HepG2 (cell line): ENCODE data around the gene THADA. TPM values are rescaled to one million over a fixed set of nuclear protein-coding genes. Genes with fewer than 3 reads are reported as not detected.
A peak's percentile ranks its signal among the peaks of the same experiment; 100 is the strongest.

Source experiments
- KAT7 ChIP-seq: IDR thresholded peaks from 2 replicates; pipeline ENCODE4 v1.6.1; 2018; ENCODE audit warnings: borderline replicate concordance, missing compliant biosample characterization
- KMT2A ChIP-seq: sonication (generic); formaldehyde crosslinking; IDR thresholded peaks from 2 replicates; pipeline ENCODE4 v1.4.0; 2020; ENCODE audit warnings: missing genetic modification reagents
- ZNF274 ChIP-seq: sonication (generic); formaldehyde crosslinking; IDR thresholded peaks from 2 replicates; pipeline ENCODE4 v1.5.1; 2020; ENCODE audit warnings: mild to moderate bottlenecking, missing genetic modification reagents
- ZNF678 ChIP-seq: sonication (generic); formaldehyde crosslinking; IDR thresholded peaks from 2 replicates; pipeline ENCODE4 v1.4.0; 2020; ENCODE audit warnings: mild to moderate bottlenecking, missing genetic modification reagents
- ZNF816 ChIP-seq: sonication (generic); formaldehyde crosslinking; IDR thresholded peaks from 2 replicates; pipeline ENCODE4 v1.8.0; 2022; ENCODE audit warnings: missing genetic modification reagents, mild to moderate bottlenecking, borderline replicate concordance
- polyA plus RNA-seq, 8 experiments: library from polyadenylated mRNA; depleted of rRNA in 3 of 8; stranded (reverse) in 7 of 8; unstranded in 1 of 8; fragments of >200 nt; fragmentation: Illumina TruSeq in 4 of 8; extraction: Trizol in 4 of 8; gene quantifications; 2 replicates each; pipeline versions ENCODE4 v1.2.1 to v1.2.3, GENCODE V29; 2011 to 2016; ENCODE audit warnings: low read depth in 4 of 8, missing spikeins in 1 of 8, mixed read lengths in 1 of 8; ENCODE audit not compliant: insufficient read depth in 1 of 8
- total RNA-seq, 5 experiments: library from RNA; depleted of rRNA; stranded (reverse); fragments of >200 nt; fragmentation: Illumina TruSeq; extraction: Trizol; gene quantifications; 2 replicates each; pipeline ENCODE4 v1.2.3, GENCODE V29; 2016; ENCODE audit warnings: low read depth in 1 of 5
- TF ChIP-seq, protein P1 (sequence below): sonication (generic); formaldehyde crosslinking; IDR thresholded peaks from 2 replicates; pipeline ENCODE4 v1.8.1; 2022; ENCODE audit warnings: mild to moderate bottlenecking, missing genetic modification reagents
- TF ChIP-seq, protein P2 (sequence below): sonication (generic); formaldehyde crosslinking; IDR thresholded peaks from 2 replicates; pipeline ENCODE4 v1.5.0; 2020; ENCODE audit warnings: mild to moderate bottlenecking, missing genetic modification reagents
- TF ChIP-seq, protein P3 (sequence below): IDR thresholded peaks from 2 replicates; pipeline ENCODE4 v1.6.1; 2016; ENCODE audit warnings: low read depth, missing genetic modification reagents, missing compliant biosample characterization
- TF ChIP-seq, protein P4 (sequence below): sonication (generic); formaldehyde crosslinking; IDR thresholded peaks from 2 replicates; pipeline ENCODE4 v1.4.0; 2020; ENCODE audit warnings: missing genetic modification reagents
- TF ChIP-seq, protein P5 (sequence below): sonication (generic); formaldehyde crosslinking; IDR thresholded peaks from 2 replicates; pipeline ENCODE4 v1.4.0; 2020; ENCODE audit warnings: missing genetic modification reagents, borderline replicate concordance
- TF ChIP-seq, protein P6 (sequence below): sonication (generic); formaldehyde crosslinking; IDR thresholded peaks from 2 replicates; pipeline ENCODE4 v1.4.0; 2020; ENCODE audit warnings: missing genetic modification reagents, mild to moderate bottlenecking, borderline replicate concordance

Gene THADA
- total and polyA plus RNA-seq, 2 of the 13 experiments (the other 11 are each of a cell fraction or from before 2014, with no cell fraction given), result 12.7 to 21.7 TPM

DNA sequence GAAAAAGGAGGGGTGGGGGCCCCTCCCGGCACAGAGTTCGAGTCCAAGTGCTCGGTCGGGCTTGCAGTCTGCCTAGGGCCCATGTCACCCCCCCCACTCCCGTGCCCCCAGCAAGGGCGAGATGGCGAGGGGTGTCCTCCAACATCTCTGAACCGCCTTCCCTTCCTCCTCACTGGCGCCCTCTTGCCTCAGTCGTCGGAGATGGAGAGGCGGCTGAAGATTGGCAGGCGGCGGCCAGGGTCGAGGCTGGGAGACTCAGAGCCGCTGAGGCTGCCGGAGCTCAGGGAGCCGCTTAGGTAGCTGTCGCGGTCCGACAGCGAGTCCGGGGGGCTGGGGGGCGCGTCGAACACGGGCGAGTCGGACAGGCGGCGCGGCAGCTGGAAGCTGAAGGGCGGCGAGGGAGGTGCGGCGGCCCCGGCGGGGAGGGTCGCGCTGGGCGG lies 371.7 kb downstream of the THADA start (continued):
- TF ChIP-seq, protein P1, sequence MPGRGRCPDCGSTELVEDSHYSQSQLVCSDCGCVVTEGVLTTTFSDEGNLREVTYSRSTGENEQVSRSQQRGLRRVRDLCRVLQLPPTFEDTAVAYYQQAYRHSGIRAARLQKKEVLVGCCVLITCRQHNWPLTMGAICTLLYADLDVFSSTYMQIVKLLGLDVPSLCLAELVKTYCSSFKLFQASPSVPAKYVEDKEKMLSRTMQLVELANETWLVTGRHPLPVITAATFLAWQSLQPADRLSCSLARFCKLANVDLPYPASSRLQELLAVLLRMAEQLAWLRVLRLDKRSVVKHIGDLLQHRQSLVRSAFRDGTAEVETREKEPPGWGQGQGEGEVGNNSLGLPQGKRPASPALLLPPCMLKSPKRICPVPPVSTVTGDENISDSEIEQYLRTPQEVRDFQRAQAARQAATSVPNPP, result peak; percentile 1; the same call in 1 of the 2 replicates
- peak; percentile 95 for TF ChIP-seq KMT2A (CRISPR knock-in tag)
- TF ChIP-seq, protein P2, sequence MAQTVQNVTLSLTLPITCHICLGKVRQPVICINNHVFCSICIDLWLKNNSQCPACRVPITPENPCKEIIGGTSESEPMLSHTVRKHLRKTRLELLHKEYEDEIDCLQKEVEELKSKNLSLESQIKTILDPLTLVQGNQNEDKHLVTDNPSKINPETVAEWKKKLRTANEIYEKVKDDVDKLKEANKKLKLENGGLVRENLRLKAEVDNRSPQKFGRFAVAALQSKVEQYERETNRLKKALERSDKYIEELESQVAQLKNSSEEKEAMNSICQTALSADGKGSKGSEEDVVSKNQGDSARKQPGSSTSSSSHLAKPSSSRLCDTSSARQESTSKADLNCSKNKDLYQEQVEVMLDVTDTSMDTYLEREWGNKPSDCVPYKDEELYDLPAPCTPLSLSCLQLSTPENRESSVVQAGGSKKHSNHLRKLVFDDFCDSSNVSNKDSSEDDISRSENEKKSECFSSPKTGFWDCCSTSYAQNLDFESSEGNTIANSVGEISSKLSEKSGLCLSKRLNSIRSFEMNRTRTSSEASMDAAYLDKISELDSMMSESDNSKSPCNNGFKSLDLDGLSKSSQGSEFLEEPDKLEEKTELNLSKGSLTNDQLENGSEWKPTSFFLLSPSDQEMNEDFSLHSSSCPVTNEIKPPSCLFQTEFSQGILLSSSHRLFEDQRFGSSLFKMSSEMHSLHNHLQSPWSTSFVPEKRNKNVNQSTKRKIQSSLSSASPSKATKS, result no peak
- TF ChIP-seq, protein P3, sequence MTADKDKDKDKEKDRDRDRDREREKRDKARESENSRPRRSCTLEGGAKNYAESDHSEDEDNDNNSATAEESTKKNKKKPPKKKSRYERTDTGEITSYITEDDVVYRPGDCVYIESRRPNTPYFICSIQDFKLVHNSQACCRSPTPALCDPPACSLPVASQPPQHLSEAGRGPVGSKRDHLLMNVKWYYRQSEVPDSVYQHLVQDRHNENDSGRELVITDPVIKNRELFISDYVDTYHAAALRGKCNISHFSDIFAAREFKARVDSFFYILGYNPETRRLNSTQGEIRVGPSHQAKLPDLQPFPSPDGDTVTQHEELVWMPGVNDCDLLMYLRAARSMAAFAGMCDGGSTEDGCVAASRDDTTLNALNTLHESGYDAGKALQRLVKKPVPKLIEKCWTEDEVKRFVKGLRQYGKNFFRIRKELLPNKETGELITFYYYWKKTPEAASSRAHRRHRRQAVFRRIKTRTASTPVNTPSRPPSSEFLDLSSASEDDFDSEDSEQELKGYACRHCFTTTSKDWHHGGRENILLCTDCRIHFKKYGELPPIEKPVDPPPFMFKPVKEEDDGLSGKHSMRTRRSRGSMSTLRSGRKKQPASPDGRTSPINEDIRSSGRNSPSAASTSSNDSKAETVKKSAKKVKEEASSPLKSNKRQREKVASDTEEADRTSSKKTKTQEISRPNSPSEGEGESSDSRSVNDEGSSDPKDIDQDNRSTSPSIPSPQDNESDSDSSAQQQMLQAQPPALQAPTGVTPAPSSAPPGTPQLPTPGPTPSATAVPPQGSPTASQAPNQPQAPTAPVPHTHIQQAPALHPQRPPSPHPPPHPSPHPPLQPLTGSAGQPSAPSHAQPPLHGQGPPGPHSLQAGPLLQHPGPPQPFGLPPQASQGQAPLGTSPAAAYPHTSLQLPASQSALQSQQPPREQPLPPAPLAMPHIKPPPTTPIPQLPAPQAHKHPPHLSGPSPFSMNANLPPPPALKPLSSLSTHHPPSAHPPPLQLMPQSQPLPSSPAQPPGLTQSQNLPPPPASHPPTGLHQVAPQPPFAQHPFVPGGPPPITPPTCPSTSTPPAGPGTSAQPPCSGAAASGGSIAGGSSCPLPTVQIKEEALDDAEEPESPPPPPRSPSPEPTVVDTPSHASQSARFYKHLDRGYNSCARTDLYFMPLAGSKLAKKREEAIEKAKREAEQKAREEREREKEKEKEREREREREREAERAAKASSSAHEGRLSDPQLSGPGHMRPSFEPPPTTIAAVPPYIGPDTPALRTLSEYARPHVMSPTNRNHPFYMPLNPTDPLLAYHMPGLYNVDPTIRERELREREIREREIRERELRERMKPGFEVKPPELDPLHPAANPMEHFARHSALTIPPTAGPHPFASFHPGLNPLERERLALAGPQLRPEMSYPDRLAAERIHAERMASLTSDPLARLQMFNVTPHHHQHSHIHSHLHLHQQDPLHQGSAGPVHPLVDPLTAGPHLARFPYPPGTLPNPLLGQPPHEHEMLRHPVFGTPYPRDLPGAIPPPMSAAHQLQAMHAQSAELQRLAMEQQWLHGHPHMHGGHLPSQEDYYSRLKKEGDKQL, result no peak
- TF ChIP-seq, protein P4, sequence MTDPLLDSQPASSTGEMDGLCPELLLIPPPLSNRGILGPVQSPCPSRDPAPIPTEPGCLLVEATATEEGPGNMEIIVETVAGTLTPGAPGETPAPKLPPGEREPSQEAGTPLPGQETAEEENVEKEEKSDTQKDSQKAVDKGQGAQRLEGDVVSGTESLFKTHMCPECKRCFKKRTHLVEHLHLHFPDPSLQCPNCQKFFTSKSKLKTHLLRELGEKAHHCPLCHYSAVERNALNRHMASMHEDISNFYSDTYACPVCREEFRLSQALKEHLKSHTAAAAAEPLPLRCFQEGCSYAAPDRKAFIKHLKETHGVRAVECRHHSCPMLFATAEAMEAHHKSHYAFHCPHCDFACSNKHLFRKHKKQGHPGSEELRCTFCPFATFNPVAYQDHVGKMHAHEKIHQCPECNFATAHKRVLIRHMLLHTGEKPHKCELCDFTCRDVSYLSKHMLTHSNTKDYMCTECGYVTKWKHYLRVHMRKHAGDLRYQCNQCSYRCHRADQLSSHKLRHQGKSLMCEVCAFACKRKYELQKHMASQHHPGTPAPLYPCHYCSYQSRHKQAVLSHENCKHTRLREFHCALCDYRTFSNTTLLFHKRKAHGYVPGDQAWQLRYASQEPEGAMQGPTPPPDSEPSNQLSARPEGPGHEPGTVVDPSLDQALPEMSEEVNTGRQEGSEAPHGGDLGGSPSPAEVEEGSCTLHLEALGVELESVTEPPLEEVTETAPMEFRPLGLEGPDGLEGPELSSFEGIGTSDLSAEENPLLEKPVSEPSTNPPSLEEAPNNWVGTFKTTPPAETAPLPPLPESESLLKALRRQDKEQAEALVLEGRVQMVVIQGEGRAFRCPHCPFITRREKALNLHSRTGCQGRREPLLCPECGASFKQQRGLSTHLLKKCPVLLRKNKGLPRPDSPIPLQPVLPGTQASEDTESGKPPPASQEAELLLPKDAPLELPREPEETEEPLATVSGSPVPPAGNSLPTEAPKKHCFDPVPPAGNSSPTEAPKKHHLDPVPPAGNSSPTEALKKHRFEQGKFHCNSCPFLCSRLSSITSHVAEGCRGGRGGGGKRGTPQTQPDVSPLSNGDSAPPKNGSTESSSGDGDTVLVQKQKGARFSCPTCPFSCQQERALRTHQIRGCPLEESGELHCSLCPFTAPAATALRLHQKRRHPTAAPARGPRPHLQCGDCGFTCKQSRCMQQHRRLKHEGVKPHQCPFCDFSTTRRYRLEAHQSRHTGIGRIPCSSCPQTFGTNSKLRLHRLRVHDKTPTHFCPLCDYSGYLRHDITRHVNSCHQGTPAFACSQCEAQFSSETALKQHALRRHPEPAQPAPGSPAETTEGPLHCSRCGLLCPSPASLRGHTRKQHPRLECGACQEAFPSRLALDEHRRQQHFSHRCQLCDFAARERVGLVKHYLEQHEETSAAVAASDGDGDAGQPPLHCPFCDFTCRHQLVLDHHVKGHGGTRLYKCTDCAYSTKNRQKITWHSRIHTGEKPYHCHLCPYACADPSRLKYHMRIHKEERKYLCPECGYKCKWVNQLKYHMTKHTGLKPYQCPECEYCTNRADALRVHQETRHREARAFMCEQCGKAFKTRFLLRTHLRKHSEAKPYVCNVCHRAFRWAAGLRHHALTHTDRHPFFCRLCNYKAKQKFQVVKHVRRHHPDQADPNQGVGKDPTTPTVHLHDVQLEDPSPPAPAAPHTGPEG, result no peak
- peak; percentile 80 for TF ChIP-seq ZNF274 (CRISPR knock-in tag)
- TF ChIP-seq, protein P5, sequence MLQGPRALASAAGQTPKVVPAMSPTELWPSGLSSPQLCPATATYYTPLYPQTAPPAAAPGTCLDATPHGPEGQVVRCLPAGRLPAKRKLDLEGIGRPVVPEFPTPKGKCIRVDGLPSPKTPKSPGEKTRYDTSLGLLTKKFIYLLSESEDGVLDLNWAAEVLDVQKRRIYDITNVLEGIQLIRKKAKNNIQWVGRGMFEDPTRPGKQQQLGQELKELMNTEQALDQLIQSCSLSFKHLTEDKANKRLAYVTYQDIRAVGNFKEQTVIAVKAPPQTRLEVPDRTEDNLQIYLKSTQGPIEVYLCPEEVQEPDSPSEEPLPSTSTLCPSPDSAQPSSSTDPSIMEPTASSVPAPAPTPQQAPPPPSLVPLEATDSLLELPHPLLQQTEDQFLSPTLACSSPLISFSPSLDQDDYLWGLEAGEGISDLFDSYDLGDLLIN (CRISPR knock-in tag), result no peak
- TF ChIP-seq KAT7, result peak; percentile 95; the same call in 1 of the 2 replicates
- no peak for TF ChIP-seq ZNF816
- TF ChIP-seq ZNF678 (CRISPR knock-in tag), result no peak
- TF ChIP-seq, protein P6, sequence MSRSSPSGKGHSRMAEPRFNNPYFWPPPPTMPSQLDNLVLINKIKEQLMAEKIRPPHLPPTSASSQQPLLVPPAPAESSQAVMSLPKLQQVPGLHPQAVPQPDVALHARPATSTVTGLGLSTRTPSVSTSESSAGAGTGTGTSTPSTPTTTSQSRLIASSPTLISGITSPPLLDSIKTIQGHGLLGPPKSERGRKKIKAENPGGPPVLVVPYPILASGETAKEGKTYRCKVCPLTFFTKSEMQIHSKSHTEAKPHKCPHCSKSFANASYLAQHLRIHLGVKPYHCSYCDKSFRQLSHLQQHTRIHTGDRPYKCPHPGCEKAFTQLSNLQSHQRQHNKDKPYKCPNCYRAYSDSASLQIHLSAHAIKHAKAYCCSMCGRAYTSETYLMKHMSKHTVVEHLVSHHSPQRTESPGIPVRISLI (CRISPR knock-in tag), result peak; percentile 65; the same call in 1 of the 2 replicates
